ENCODE results near the gene FAM186B. TPM values are rescaled to one million over a fixed set of nuclear protein-coding genes. Genes with fewer than 3 reads are reported as not detected.
A peak's percentile ranks its signal among the peaks of the same experiment; 100 is the strongest.

The FAM186B gene
- total RNA-seq, 6 donors from 2014 or later: 0.20 to 3.1 (median 0.73) TPM

GRCh38 chr12:49550693-49551252 lies 54.7 kb downstream of the FAM186B start:
- ATAC-seq (ENCODE audit: low FRiP score in 2 of 2) (no peak), DNase-seq (no peak)
- peaks cover 0 to 4% (median under 1%) of the 10 kb centered on the region in 4 donors for H3K36me3 ChIP-seq
- peaks cover 12 to 15% (median 13%) of the 10 kb centered on the region in 4 donors for H3K4me1 ChIP-seq
- H3K27me3 ChIP-seq: peaks cover 0 to 17% (median 10%) of the 10 kb centered on the region in 4 donors
- TF ChIP-seq POLR2A (IDR thresholded peaks at IDR 0.05) (no peak), EP300 (IDR thresholded peaks at IDR 0.05) (no peak), POLR2AphosphoS5 (IDR thresholded peaks at IDR 0.05) (no peak), CTCF (IDR thresholded peaks at IDR 0.05) (no peak)
- H3K4me3 ChIP-seq: no peak overlapping the region
- H3K27ac ChIP-seq: no peak overlapping the region
- 84 to 85% methylated on average over 6 of the region's 6 CpGs for WGBS, 2 donors
- no peaks in the 10 kb centered on the region for H3K9me3 ChIP-seq

- H3K27me3 ChIP-seq: peaks cover 0 to 17% (median 10%) of the 10 kb centered on the region in 4 donors
- 92% methylated on average over 18 to 24 of the region's 28 CpGs for WGBS, 2 donors
- no peak overlapping the region for H3K27ac ChIP-seq
- H3K9me3 ChIP-seq: no peaks in the 10 kb centered on the region
- no peaks in the 10 kb centered on the region for H3K36me3 ChIP-seq
- DNase-seq (peak in 1 of 2 donors; percentile 84), ATAC-seq (ENCODE audit: low FRiP score in 2 of 2) (no peak)
- peaks cover 12 to 15% (median 13%) of the 10 kb centered on the region in 4 donors for H3K4me1 ChIP-seq
- no peak for TF ChIP-seq POLR2AphosphoS5 (IDR thresholded peaks at IDR 0.05)
- TF ChIP-seq CTCF (IDR thresholded peaks at IDR 0.05): no peak
- TF ChIP-seq EP300 (IDR thresholded peaks at IDR 0.05): no peak
- TF ChIP-seq POLR2A (IDR thresholded peaks at IDR 0.05): no peak
- no peak overlapping the region for H3K4me3 ChIP-seq
Measured at GRCh38 chr12:49549735-49550692, 55.4 kb downstream of the FAM186B start.

- WGBS, 2 donors: 2 to 25% methylated on average over 18 to 20 of the region's 70 CpGs
- Histone ChIP-seq H3K4me3 (peak overlapping the region in 3 of 4 donors; percentile 25 to 43 (median 36)), H3K27me3 (peaks cover 0 to 17% (median 10%) of the 10 kb centered on the region in 4 donors)
Measured at GRCh38 chr12:49548822-49549648, 56.4 kb downstream of the FAM186B start.

GRCh38 chr12:49548481-49548821 lies 57.0 kb downstream of the FAM186B start:
- no peaks in the 10 kb centered on the region for H3K9me3 ChIP-seq
- 42 to 52% methylated on average over 5 to 8 of the region's 8 CpGs for WGBS, 2 donors
- H3K27me3 ChIP-seq: peaks cover 0 to 17% (median 10%) of the 10 kb centered on the region in 4 donors
- TF ChIP-seq POLR2A (IDR thresholded peaks at IDR 0.05): no peak
- TF ChIP-seq CTCF (IDR thresholded peaks at IDR 0.05): no peak
- no peak for TF ChIP-seq EP300 (IDR thresholded peaks at IDR 0.05)
- no peak for TF ChIP-seq POLR2AphosphoS5 (IDR thresholded peaks at IDR 0.05)
- peak overlapping the region in 3 of 4 donors; percentile 25 to 43 (median 36) for H3K4me3 ChIP-seq
- no peak for DNase-seq
- H3K4me1 ChIP-seq: peaks cover 12 to 15% (median 13%) of the 10 kb centered on the region in 4 donors
- no peak for ATAC-seq (ENCODE audit: low FRiP score in 2 of 2)
- H3K36me3 ChIP-seq: no peaks in the 10 kb centered on the region
- H3K27ac ChIP-seq: no peak overlapping the region

More at GRCh38 chr12:49548822-49549648, 56.4 kb downstream of the FAM186B start:
- peaks cover 12 to 15% (median 13%) of the 10 kb centered on the region in 4 donors for H3K4me1 ChIP-seq
- H3K9me3 ChIP-seq: no peaks in the 10 kb centered on the region
- TF ChIP-seq POLR2AphosphoS5 (IDR thresholded peaks at IDR 0.05) (no peak), CTCF (IDR thresholded peaks at IDR 0.05) (peak in 5 of 6 experiments; percentile 19 to 46 (median 32))
- H3K27ac ChIP-seq: no peak overlapping the region
- DNase-seq (peak in 1 of 2 donors; percentile 91), ATAC-seq (ENCODE audit: low FRiP score in 2 of 2) (peak in 1 of 2 donors; percentile 60)
- H3K36me3 ChIP-seq: no peaks in the 10 kb centered on the region
